Measurements from ENCODE around the gene FAM53A. TPM values are rescaled to one million over a fixed set of nuclear protein-coding genes. Genes with fewer than 3 reads are reported as not detected.

FAM53A gene
- total RNA-seq, 1 experiment from 2014 or later: 1.6 TPM

DNA sequence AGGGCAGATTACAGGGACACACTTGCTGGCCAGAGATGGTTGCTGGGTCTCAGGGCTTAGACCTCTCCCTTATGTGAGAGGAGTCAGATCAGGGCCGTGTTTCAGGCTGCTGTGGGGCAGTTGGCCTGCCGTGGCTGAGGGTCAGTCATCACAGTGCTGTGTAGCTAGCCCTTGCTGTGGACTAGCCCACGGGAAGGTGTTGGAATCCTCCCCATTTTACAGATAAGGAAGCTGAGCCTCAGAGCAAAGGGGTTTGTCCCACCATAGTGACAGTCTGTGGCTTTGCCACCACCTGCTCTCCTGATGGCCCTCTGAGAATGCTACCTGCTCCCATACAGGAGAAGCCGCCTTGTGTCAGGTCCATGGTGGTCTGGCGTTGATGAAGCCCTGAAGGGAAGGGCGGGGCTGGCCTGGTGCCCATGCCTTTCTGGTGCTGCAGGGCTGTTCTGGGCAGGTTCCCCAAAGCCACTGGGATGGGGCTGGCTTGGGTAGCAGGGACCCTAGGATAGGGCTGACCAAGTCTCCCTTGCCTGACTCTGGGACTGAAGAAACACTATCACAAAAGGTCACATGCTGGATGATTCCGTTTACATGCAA, 2.4 kb upstream of the FAM53A start:
- no TSS peak for BruUV-seq (replicated peaks)
- Histone ChIP-seq H3K36me3 (ENCODE audit: insufficient read depth, low read length, poor library complexity, severe bottlenecking) (peaks cover 15% of the 10 kb centered on the region), H3K27ac (ENCODE audit: low read depth, low read length, poor library complexity, severe bottlenecking) (no peak overlapping the region), H3K9me3 (ENCODE audit: low read depth, low read length, poor library complexity, severe bottlenecking) (no peaks in the 10 kb centered on the region), H3K4me1 (ENCODE audit: insufficient read depth, low read length, poor library complexity, severe bottlenecking) (no peaks in the 10 kb centered on the region), H3K27me3 (replicated peaks; ENCODE audit: insufficient read depth, low read depth, low read length, poor library complexity) (no peaks in the 10 kb centered on the region), H3K4me3 (ENCODE audit: low read depth, low read length, poor library complexity, severe bottlenecking) (no peak overlapping the region)
- POLR2A ChIA-PET (ENCODE audit: low non-redundant PET): no interaction called here
- peak; percentile 17 for DNase-seq (ENCODE audit: low spot score)
- CTCF ChIA-PET: no interaction called here
- TF ChIP-seq, protein P1, sequence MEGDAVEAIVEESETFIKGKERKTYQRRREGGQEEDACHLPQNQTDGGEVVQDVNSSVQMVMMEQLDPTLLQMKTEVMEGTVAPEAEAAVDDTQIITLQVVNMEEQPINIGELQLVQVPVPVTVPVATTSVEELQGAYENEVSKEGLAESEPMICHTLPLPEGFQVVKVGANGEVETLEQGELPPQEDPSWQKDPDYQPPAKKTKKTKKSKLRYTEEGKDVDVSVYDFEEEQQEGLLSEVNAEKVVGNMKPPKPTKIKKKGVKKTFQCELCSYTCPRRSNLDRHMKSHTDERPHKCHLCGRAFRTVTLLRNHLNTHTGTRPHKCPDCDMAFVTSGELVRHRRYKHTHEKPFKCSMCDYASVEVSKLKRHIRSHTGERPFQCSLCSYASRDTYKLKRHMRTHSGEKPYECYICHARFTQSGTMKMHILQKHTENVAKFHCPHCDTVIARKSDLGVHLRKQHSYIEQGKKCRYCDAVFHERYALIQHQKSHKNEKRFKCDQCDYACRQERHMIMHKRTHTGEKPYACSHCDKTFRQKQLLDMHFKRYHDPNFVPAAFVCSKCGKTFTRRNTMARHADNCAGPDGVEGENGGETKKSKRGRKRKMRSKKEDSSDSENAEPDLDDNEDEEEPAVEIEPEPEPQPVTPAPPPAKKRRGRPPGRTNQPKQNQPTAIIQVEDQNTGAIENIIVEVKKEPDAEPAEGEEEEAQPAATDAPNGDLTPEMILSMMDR (conservative IDR thresholded peaks at IDR 0.05; ENCODE audit: low read depth, low read length): no peak
- no peak for TF ChIP-seq EZH2 (IDR thresholded peaks at IDR 0.05; ENCODE audit: borderline replicate concordance, low read depth, low read length, poor library complexity, severe bottlenecking)
- intact Hi-C loops (cut with micrococcal nuclease; ENCODE audit: unreplicated experiment): no loop called here

GRCh38 chr4:1685235-1686150, 1.4 kb upstream of the FAM53A start:
- no TSS peak for BruUV-seq (replicated peaks)
- ChIA-PET POLR2A (ENCODE audit: low non-redundant PET) (no interaction called here), CTCF (interaction anchor here (0.6 kb wide), 1 partner anchor 41 kb away, joined by 3 read pairs; no protein-coding TSS in a partner anchor)
- no peak overlapping the region for H3K27ac ChIP-seq (ENCODE audit: low read depth, low read length, poor library complexity, severe bottlenecking)
- intact Hi-C loops (cut with micrococcal nuclease; ENCODE audit: unreplicated experiment): no loop called here
- no peaks in the 10 kb centered on the region for H3K27me3 ChIP-seq (replicated peaks; ENCODE audit: insufficient read depth, low read depth, low read length, poor library complexity)
- H3K4me3 ChIP-seq (ENCODE audit: low read depth, low read length, poor library complexity, severe bottlenecking): no peak overlapping the region
- TF ChIP-seq, protein P1 (conservative IDR thresholded peaks at IDR 0.05; ENCODE audit: low read depth, low read length): no peak
- TF ChIP-seq EZH2 (IDR thresholded peaks at IDR 0.05; ENCODE audit: borderline replicate concordance, low read depth, low read length, poor library complexity, severe bottlenecking): no peak
- peaks cover 4% of the 10 kb centered on the region for H3K36me3 ChIP-seq (ENCODE audit: insufficient read depth, low read length, poor library complexity, severe bottlenecking)
- H3K4me1 ChIP-seq (ENCODE audit: insufficient read depth, low read length, poor library complexity, severe bottlenecking): no peaks in the 10 kb centered on the region
- H3K9me3 ChIP-seq (ENCODE audit: low read depth, low read length, poor library complexity, severe bottlenecking): no peaks in the 10 kb centered on the region
- DNase-seq (ENCODE audit: low spot score): peak; percentile 23

DNA sequence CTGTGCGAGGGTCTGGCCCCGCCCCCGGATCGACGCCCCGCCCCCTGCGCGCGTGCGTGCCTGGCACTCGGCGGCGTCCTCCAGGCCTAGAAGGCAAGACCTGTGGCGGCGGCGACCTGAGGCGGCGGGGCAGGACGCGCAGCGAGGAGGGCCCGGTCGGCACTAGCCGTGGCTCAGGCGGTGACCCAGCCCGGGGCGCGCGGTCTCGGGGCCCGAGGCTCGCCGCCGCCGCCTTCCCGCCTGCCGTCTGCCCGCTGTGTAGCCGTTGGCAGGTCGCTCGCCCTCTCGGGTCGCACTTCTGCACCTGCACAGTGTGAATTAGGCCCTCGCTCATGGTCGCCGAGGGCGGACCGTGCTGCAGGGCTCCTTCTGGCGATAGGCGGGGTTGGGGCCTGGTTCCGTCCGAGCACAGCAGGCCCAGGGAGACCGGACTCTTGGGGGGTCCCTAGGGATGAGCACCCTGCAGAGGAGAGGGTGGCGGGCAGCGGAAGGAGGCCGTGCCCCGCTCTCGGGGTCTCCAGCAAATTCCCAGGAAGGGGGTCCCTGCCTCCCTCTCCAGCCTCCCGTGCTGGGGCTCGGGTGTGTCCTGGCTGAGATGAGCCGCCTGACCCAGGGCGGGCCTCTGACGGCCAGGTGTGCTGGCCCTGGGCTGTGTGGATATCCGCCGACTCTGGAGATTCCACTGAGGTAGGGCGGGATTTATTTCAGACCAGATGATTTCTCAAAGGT, 557 bp upstream of the FAM53A start:
- CTCF ChIA-PET: no interaction called here
- POLR2A ChIA-PET (ENCODE audit: low non-redundant PET): no interaction called here
- H3K9me3 ChIP-seq (ENCODE audit: low read depth, low read length, poor library complexity, severe bottlenecking): no peaks in the 10 kb centered on the region
- intact Hi-C loops (cut with micrococcal nuclease; ENCODE audit: unreplicated experiment): no loop called here
- no peak overlapping the region for H3K27ac ChIP-seq (ENCODE audit: low read depth, low read length, poor library complexity, severe bottlenecking)
- H3K36me3 ChIP-seq (ENCODE audit: insufficient read depth, low read length, poor library complexity, severe bottlenecking): no peaks in the 10 kb centered on the region
- no peak for DNase-seq (ENCODE audit: low spot score)
- no peaks in the 10 kb centered on the region for H3K4me1 ChIP-seq (ENCODE audit: insufficient read depth, low read length, poor library complexity, severe bottlenecking)
- no peaks in the 10 kb centered on the region for H3K27me3 ChIP-seq (replicated peaks; ENCODE audit: insufficient read depth, low read depth, low read length, poor library complexity)
- no peak overlapping the region for H3K4me3 ChIP-seq (ENCODE audit: low read depth, low read length, poor library complexity, severe bottlenecking)
- no TSS peak for BruUV-seq (replicated peaks)
- no peak for TF ChIP-seq EZH2 (IDR thresholded peaks at IDR 0.05; ENCODE audit: borderline replicate concordance, low read depth, low read length, poor library complexity, severe bottlenecking)
- TF ChIP-seq, protein P1 (conservative IDR thresholded peaks at IDR 0.05; ENCODE audit: low read depth, low read length): no peak
